DMS 273 treated with DMSO at 0.1 percent for 48 hours (cell line): ENCODE results near the gene C1orf21.

Experiments
- DNase-seq: peaks from one replicate; lab custom pipeline; 2025; lab: John Stamatoyannopoulos, UW

Gene C1orf21

GRCh38 chr1:184387069-184387475 lies 243 bp downstream of the C1orf21 start:
- no peak for DNase-seq

GRCh38 chr1:184387476-184388318 lies 868 bp downstream of the C1orf21 start:
- DNase-seq = peak; percentile 45

- DNase-seq = no peak
Measured at GRCh38 chr1:184388319-184388889, 1.6 kb downstream of the C1orf21 start.

- DNase-seq = no peak
Measured at GRCh38 chr1:184388971-184389370, 2.1 kb downstream of the C1orf21 start.

- DNase-seq = no peak
Measured at GRCh38 chr1:184389446-184389845, 2.6 kb downstream of the C1orf21 start.

GRCh38 chr1:184390889-184391288 lies 4.1 kb downstream of the C1orf21 start:
- DNase-seq = no peak

GRCh38 chr1:184392067-184392466 lies 5.2 kb downstream of the C1orf21 start:
- no peak for DNase-seq

- DNase-seq = no peak
Measured at GRCh38 chr1:184392779-184393522, 6.1 kb downstream of the C1orf21 start.

- DNase-seq = no peak
Measured at GRCh38 chr1:184393962-184394361, 7.1 kb downstream of the C1orf21 start.

GRCh38 chr1:184395370-184395769 lies 8.5 kb downstream of the C1orf21 start:
- DNase-seq = no peak

GRCh38 chr1:184395937-184396480 lies 9.2 kb downstream of the C1orf21 start:
- DNase-seq = no peak

GRCh38 chr1:184399192-184399847 lies 12.5 kb downstream of the C1orf21 start:
- no peak for DNase-seq

GRCh38 chr1:184403961-184404726 lies 17.3 kb downstream of the C1orf21 start:
- DNase-seq = no peak

- DNase-seq = no peak
Measured at GRCh38 chr1:184404727-184405027, 17.8 kb downstream of the C1orf21 start.

GRCh38 chr1:184405094-184405800 lies 18.4 kb downstream of the C1orf21 start:
- no peak for DNase-seq

- no peak for DNase-seq
Measured at GRCh38 chr1:184405801-184406142, 18.9 kb downstream of the C1orf21 start.

GRCh38 chr1:184406479-184406878 lies 19.6 kb downstream of the C1orf21 start:
- DNase-seq = no peak

- no peak for DNase-seq
Measured at GRCh38 chr1:184407816-184408510, 21.1 kb downstream of the C1orf21 start.

- DNase-seq = no peak
Measured at GRCh38 chr1:184408580-184408979, 21.8 kb downstream of the C1orf21 start.

GRCh38 chr1:184409011-184409410 lies 22.2 kb downstream of the C1orf21 start:
- no peak for DNase-seq
